C4-2B (cell line): ENCODE results near the gene SLC66A1.

Experiments
- H3K27ac ChIP-seq: fragments of 450-650 bp; 2 replicates; pipeline ENCODE4 v1.5.1; 2017
- CTCF ChIP-seq: fragments of 450-650 bp; conservative IDR thresholded peaks from 2 replicates; pipeline ENCODE4 v1.5.1; 2017; ENCODE audit warnings: mild to moderate bottlenecking
- ZFX ChIP-seq: fragments of 450-650 bp; IDR thresholded peaks from 2 replicates; pipeline ENCODE4 v1.6.1; 2017

Gene SLC66A1

GRCh38 chr1:19344372-19344810 is 32.3 kb downstream of the SLC66A1 start:
- no peak overlapping the region for H3K27ac ChIP-seq
- TF ChIP-seq ZFX (no peak), CTCF (peak; percentile 82)

GRCh38 chr1:19344831-19345230 is 32.7 kb downstream of the SLC66A1 start:
- no peak for TF ChIP-seq ZFX
- TF ChIP-seq CTCF = no peak
- no peak overlapping the region for H3K27ac ChIP-seq

DNA sequence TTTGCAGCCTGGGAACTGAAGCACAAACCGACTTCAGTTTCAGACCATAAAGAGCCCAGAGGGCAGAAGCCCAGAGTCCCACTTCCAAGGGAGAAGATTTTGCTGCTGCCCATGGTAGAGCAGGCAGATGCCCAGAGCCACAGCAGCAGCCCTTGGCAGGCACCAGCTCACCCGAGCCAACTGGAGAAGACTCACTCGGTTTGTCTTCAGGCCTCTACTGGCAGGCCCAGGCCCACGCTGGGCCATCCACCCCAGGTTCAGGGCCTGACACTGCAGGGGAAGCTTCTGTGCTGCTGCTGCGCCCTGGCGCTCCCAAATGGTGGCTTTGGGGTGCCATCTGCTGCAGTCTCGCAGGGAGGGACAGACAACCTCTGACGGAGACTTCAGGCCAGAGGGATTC is 33.3 kb downstream of the SLC66A1 start:
- H3K27ac ChIP-seq = no peak overlapping the region
- no peak for TF ChIP-seq CTCF
- TF ChIP-seq ZFX = no peak

- TF ChIP-seq CTCF = no peak
- no peak for TF ChIP-seq ZFX
- no peak overlapping the region for H3K27ac ChIP-seq
Observed at GRCh38 chr1:19346026-19346425, 33.9 kb downstream of the SLC66A1 start.

DNA sequence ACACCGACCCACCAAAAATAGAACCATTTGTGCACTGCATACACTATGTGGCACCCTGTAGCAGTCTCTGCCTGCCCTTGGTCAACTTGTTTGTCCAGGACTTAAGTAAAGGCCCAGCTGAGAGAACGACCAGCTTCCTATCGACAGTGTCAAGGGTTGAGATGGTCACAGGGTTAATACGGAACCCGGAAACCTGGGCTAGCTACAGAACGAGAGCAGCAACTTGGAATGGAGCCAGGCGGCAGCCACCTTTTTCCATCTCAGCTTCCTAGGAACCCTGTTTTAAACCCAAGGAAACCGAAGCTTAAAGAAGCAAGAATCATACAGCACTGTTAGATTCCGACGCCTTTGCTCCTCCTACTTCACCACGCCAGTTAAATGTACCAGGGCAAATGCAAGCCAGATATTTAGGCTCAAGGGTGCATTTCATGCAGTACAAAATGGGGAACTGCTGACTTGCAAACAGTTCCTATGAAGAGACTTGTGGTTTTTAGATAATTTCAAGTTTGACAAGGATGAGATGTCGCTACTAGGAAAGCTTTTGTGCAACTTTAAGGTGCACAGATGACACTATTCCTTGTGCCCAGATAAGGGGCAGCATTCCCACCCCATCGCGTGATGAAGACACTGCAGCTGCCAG is 35.5 kb downstream of the SLC66A1 start:
- H3K27ac ChIP-seq = no peak overlapping the region
- TF ChIP-seq ZFX (no peak), CTCF (no peak)

- H3K27ac ChIP-seq = no peak overlapping the region
- no peak for TF ChIP-seq CTCF
- no peak for TF ChIP-seq ZFX
Observed at GRCh38 chr1:19348441-19349198, 36.5 kb downstream of the SLC66A1 start.

- TF ChIP-seq ZFX (no peak), CTCF (no peak)
- H3K27ac ChIP-seq = no peak overlapping the region
Observed at GRCh38 chr1:19349999-19350398, 37.9 kb downstream of the SLC66A1 start.
